HG03558 (cell line): ENCODE data around the gene AXIN1.
"Not testable (repeated sequence)": the region's sequence is repeated elsewhere in the genome, so short reads cannot be mapped to it uniquely, and the experiment has no call there.

ENCODE experiments used
- ATAC-seq: cut with Tn5 transposase; IDR thresholded peaks from one replicate; pipeline ENCODE4 v1.9.1; 2021; ENCODE audit warnings: moderate number of reproducible peaks; ENCODE audit not compliant: unreplicated experiment; ENCODE audit errors: extremely low read depth

AXIN1 gene

DNA sequence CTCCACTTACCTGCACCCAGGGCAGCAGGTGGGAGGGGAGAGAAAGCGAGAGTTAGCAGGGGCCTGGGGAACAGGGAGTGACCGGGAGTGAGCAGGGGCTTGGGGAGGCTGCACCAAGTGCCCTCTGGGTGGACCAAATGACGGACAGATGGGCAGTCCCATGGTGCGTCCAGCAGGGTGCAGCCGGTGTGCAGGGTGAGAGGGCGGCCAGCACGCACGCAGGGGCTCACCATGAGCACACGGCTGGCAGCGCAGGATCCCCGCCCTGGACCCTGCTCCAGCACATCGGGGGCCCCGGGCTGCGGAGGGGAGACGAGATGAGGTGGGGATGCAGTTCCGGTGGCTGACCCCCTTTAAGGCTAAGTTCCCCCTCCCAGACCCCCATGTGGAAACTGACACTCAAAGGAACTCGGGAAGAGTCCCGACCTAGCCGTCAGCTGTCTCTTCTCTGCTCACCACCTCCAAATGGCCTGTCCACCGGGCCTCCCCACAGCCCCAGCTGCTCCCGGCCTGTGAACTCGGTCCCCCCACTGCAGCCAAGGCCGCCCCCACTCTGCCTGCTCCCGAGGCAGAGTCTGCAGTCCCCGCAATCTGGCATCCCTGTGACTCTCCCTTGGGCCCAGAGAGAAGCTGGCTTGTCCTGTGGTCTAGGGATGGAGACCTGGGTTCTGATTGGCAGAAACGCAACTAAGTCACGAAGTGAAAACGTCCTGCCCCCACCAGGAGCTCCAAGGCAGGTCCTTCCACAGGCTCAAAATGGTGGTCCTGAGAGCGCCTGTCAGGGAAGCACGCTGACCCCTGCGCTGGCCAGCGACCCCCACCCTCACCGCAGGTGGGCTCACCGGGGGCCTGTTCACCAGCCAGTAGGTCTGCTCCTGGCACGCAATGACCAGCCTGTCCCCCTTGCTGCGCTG, 79.6 kb downstream of the AXIN1 start:
- no peak for ATAC-seq

- no peak for ATAC-seq
These were observed 81.9 kb downstream of the AXIN1 start for GRCh38 chr16:270381-271255.

DNA sequence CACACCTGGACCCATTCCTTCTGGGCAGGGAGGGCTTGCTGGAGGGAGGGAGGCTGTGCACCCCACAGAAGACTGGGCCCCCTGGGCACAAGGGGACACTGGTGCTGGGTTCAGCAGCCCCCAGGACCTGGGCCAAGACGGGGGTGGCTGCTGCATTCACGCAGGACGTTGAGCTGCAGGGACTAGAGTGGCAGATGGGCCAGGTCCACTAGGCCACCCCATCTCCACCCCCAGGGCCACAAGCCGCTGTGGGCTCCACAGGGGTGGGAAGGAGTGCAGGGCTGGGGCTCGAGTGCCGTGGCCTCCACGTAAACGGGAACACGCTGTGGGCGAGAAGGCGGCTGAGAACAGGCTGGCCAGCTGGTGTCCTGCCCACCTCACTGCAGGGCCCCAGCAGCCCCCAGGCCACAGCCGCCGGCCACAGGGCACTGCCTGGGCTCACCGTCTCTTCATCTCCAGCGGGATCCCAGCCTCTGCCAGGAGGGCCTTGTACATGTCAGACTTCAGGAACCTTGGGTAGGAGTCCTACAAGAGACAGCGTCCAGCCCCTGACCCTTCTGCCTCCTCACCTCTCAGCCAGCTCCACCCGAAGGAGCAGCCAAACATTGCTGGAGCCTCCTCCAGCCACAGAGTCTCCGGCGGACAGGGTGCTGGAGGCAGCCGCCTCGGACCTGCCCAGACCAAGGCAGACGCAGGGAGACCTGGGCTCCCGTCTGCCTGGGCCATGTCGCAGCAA, 83.3 kb downstream of the AXIN1 start:
- no peak for ATAC-seq

DNA sequence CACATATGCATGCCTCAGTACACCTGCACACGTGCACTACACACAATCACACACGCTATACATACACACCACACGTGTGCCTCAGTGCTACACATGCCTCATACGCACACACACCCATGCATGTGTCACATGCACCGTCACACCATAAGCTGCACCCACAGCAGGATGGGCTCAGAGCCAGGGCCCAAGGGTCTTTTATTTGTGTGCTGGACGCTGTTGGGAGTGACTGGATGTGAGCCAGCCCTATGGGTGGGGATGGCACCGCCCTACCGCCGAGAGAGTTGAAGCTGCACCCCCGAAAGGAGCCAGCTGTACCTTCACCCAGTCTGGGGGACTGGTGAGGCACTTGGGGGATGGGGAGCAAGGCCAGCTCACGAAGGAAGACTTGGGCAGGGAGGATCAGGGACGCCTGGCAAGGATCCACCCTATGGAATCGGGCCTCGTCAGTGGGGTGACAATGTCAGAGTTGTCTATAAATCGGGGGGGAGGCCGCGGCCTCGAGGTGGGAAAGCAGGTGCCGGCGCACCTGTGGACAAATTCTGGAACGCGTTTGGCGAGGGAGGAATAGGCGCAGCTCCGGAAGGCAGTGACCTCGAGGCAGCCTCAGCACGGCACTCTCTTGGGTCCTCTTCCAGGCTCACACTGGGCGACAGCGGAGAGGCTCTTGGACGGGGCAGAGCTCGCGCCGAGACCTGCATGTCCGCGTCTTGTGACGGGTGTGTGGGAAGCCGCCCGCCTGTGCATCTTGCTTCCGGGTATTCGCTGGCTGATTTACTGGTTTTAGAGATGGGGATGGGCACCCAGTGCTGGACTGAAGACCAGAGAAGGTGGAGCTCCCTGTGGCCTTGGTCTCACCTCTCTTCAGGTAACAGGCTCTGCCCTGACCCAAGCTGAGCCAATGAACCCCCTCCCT, 84.1 kb downstream of the AXIN1 start:
- no peak for ATAC-seq

DNA sequence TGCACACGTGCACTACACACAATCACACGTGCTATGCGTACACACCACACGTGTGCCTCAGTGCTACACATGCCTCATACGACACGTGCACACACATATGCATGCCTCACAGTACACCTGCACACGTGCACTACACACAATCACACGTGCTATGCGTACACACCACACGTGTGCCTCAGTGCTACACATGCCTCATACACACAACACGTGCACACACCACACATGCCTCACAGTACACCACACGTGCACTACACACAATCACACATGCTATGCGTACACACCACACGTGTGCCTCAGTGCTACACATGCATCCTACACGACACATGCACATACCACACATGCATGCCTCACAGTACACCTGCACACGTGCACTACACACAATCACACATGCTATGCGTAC, 85.0 kb downstream of the AXIN1 start:
- ATAC-seq, result not testable (repeated sequence)

GRCh38 chr16:266258-267164, 86.0 kb downstream of the AXIN1 start:
- ATAC-seq, result no peak

DNA sequence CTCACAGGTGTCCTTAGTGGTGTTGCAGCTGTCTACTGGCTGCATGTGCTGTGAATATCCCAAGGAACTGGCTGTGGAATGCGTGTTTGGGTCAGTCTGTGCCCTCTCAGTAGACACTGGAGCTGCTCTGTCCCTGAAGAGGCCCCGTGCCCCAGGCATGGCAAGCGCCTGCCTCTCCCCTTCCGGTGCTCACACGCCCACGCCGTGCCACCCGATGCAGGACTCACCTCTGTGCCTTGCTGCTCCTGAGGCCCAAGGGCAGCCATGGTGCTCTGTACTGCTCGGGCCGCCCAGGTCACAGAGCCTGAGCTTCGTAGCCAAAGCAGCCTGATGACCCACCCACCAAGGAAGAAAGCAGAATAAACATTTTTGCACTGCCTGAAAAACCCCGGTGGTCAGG, 86.8 kb downstream of the AXIN1 start:
- ATAC-seq, result no peak

GRCh38 chr16:265002-265529, 87.5 kb downstream of the AXIN1 start:
- ATAC-seq, result no peak

GRCh38 chr16:264440-264951, 88.0 kb downstream of the AXIN1 start:
- ATAC-seq, result no peak

DNA sequence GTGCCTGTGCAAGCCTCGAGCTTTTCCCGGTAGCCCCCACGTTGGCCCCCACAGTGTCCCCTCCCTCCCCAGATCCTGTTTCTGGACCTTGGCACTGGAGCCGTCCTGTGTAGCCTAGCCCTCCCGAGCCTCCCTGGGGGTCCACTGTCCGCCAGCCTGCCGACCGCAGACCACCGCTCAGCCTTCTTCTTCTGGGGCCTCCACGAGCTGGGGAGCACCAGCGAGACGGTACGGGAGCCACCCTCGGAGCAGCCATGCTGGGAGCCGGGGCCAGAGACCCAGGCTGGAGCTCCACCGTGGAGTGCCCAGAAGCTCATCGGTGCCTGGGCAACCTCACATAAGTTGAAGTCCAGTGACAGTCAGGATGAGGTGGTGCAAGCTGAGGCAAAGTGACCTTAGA, 88.6 kb downstream of the AXIN1 start:
- ATAC-seq, result no peak

DNA sequence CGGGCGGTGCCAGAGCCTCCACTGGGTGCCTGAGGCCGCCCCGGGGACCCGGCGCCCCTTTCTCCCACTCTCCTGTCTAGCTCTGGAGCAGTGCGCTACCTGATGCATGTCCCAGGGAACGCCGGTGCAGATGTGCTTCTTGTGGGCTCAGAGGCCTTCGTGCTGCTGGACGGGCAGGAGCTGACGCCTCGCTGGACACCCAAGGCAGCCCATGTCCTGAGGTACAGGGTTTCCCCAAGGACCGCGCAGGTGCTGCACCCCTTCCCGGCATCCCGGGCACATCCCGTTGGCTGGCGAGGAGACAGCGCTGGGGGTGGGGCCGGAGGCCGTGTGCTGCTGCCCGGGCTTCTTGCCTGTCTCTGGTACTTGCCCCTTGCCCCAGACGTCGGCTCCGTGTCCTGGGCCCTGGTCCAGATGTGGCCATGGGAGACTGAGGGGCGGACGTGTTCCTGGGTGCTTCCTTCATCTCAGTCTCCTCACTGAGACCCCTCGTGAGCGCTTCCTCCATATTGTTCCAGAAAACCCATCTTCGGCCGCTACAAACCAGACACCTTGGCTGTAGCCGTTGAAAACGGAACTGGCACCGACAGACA, 89.2 kb downstream of the AXIN1 start:
- no peak for ATAC-seq

DNA sequence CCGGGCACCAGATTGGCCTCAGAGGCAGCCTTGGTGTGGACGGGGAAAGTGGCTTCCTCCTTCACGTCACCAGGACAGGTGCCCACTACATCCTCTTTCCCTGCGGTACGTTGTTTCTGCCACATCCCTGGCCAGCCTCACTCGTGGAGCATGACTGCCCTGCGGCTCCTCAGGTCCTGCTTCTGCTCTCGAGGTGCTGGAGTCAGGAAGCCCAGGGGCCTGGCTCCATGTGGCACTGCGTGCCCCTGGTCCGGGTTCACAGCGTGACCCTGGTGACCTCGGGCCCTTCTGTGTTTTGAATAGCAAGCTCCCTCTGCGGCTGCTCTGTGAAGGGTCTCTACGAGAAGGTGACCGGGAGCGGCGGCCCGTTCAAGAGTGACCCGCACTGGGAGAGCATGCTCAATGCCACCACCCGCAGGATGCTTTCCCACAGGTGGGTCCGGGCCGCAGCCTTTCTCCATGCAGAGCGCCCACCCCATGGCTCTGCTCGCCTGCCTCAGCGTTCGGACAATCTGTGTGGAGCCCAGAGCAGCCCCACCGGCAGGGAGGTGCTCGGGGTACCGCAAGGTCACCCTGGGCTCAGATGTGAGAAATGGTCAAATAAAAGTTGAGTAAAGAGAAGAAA, 90.3 kb downstream of the AXIN1 start:
- ATAC-seq, result no peak

DNA sequence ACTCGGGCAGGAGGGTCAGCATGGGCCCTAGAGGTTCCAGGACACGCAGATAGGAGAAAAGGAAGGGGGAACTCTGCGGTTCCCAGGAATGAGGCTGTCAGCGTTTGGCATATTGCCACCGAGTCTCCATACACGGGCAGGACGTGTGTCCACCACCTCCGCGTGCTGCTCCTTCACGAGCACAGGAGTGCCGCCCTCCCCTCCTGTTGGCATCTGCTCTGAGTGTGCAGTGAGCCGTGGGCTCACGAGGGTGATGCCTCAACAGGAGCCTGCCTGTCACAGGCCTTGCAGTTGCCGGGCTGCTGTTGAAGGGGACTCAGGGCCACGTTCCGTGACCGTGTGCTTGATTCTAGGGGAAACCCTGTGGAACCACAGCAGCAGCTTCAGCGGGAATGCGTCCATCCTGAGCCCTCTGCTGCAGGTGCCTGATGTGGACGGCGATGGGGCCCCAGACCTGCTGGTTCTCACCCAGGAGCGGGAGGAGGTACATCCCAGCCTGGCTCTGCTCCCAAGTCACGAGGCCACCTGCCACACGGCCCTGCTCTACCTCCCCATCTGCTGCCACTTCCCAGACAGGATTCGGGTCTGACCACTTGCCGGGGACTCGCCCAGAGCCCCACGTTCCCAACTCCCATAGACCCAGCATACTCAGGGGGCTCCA, 91.4 kb downstream of the AXIN1 start:
- ATAC-seq, result no peak

DNA sequence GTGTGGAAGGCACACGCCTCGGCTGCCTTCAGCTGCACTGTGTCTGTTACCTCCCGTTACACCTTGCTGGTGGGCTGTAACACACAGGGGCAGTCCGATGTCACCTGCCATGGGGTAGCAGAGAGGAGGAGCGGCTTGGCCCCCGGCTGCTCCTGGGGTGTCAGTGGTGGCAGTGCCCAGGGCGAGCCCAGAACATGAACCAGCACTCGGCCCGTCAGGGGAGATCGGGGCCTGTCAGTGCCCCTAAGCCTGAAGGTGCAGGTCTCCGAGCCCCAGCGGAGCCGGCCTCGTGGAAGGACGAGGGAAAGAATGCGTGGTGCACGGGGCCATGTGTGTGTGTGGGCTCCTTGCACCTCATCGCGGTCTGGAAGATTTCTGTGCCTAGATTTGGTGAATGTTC, 92.2 kb downstream of the AXIN1 start:
- ATAC-seq, result no peak

GRCh38 chr16:259814-260253, 92.7 kb downstream of the AXIN1 start:
- ATAC-seq, result no peak

GRCh38 chr16:259226-259625, 93.3 kb downstream of the AXIN1 start:
- ATAC-seq, result no peak

DNA sequence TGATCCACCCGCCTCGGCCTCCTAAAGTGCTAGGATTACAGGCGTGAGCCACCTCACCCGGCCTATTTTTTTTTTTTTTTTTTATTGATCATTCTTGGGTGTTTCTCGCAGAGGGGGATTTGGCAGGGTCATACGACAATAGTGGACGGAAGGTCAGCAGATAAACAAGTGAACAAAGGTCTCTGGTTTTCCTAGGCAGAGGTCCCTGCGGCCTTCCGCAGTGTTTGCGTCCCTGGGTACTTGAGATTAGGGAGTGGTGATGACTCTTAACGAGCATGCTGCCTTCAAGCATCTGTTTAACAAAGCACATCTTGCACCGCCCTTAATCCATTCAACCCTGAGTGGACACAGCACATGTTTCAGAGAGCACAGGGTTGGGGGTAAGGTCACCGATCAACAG, 94.4 kb downstream of the AXIN1 start:
- not testable (repeated sequence) for ATAC-seq
